Subcutaneous abdominal adipose tissue (tissue), 5 donors: Measurements from ENCODE around the gene LDLRAD2.
"Not testable (repeated sequence)": the region's sequence is repeated elsewhere in the genome, so short reads cannot be mapped to it uniquely, and the experiment has no call there.

Source experiments
- H3K27ac ChIP-seq: one replicate; pipeline ENCODE4 v1.7.0; 2013; ENCODE audit warnings: low read depth, mild to moderate bottlenecking, inconsistent platforms, low read length, moderate library complexity
- H3K27me3 ChIP-seq, 5 donors: one replicate each; pipeline ENCODE4 v1.7.0; 2013; ENCODE audit warnings: low read length in 5 of 5, inconsistent platforms in 1 of 5; ENCODE audit not compliant: control insufficient read depth in 5 of 5, insufficient read depth in 4 of 5
- H3K36me3 ChIP-seq, 5 donors: one replicate each; pipeline ENCODE4 v1.7.0; 2013; ENCODE audit warnings: low read length in 5 of 5; ENCODE audit not compliant: control insufficient read depth in 5 of 5, insufficient read depth in 5 of 5
- H3K4me1 ChIP-seq, 5 donors: one replicate each; pipeline ENCODE4 v1.7.0; 2013; ENCODE audit warnings: low read length in 5 of 5, mild to moderate bottlenecking in 3 of 5, moderate library complexity in 1 of 5; ENCODE audit not compliant: control insufficient read depth in 5 of 5, insufficient read depth in 5 of 5
- H3K4me3 ChIP-seq, 5 donors: one replicate each; pipeline ENCODE4 v1.7.0; 2013; ENCODE audit warnings: low read length in 5 of 5, low read depth in 1 of 5
- H3K9ac ChIP-seq, 5 donors: one replicate each; pipeline ENCODE4 v1.7.0; 2013; ENCODE audit warnings: low read length in 5 of 5, mild to moderate bottlenecking in 4 of 5, moderate library complexity in 3 of 5
- H3K9me3 ChIP-seq, 5 donors: one replicate each; pipeline ENCODE4 v1.7.0; 2013; ENCODE audit warnings: low read length in 5 of 5; ENCODE audit not compliant: control insufficient read depth in 5 of 5
- donor health status: healthy.
- donor health status: healthy.
- donor health status: healthy.
- donor health status: healthy.
- donor health status: healthy.

The LDLRAD2 gene

GRCh38 chr1:21774835-21775549 is 37.1 kb upstream of the LDLRAD2 start:
- no peaks in the 10 kb centered on the region for H3K9me3 ChIP-seq
- no peaks in the 10 kb centered on the region for H3K27me3 ChIP-seq
- H3K4me1 ChIP-seq = peaks cover 0 to 9% (median 4%) of the 10 kb centered on the region in 5 donors
- H3K9ac ChIP-seq = no peak overlapping the region
- H3K27ac ChIP-seq = no peak overlapping the region
- H3K36me3 ChIP-seq = no peaks in the 10 kb centered on the region
- H3K4me3 ChIP-seq = no peak overlapping the region

GRCh38 chr1:21775550-21775914 is 36.5 kb upstream of the LDLRAD2 start:
- H3K36me3 ChIP-seq = no peaks in the 10 kb centered on the region
- no peak overlapping the region for H3K27ac ChIP-seq
- H3K4me1 ChIP-seq = peaks cover 0 to 15% (median 8%) of the 10 kb centered on the region in 5 donors
- H3K4me3 ChIP-seq = no peak overlapping the region
- no peaks in the 10 kb centered on the region for H3K9me3 ChIP-seq
- no peaks in the 10 kb centered on the region for H3K27me3 ChIP-seq
- no peak overlapping the region for H3K9ac ChIP-seq

GRCh38 chr1:21775985-21776562 is 36.0 kb upstream of the LDLRAD2 start:
- no peaks in the 10 kb centered on the region for H3K27me3 ChIP-seq
- H3K9me3 ChIP-seq = no peaks in the 10 kb centered on the region
- H3K27ac ChIP-seq = no peak overlapping the region
- no peaks in the 10 kb centered on the region for H3K36me3 ChIP-seq
- peaks cover 0 to 15% (median 8%) of the 10 kb centered on the region in 5 donors for H3K4me1 ChIP-seq
- H3K4me3 ChIP-seq = no peak overlapping the region
- no peak overlapping the region for H3K9ac ChIP-seq

- H3K27me3 ChIP-seq, H3K9ac ChIP-seq, H3K36me3 ChIP-seq, H3K4me3 ChIP-seq, H3K27ac ChIP-seq, H3K9me3 ChIP-seq: not testable (repeated sequence)
- peaks cover 0 to 23% (median 16%) of the 10 kb centered on the region in 5 donors for H3K4me1 ChIP-seq
Measured at GRCh38 chr1:21776925-21777324, 35.1 kb upstream of the LDLRAD2 start.

GRCh38 chr1:21778405-21778727 is 33.7 kb upstream of the LDLRAD2 start:
- no peaks in the 10 kb centered on the region for H3K27me3 ChIP-seq
- H3K27ac ChIP-seq = no peak overlapping the region
- H3K9me3 ChIP-seq = no peaks in the 10 kb centered on the region
- peaks cover under 1 to 27% (median 21%) of the 10 kb centered on the region in 5 donors for H3K4me1 ChIP-seq
- no peak overlapping the region for H3K4me3 ChIP-seq
- H3K9ac ChIP-seq = no peak overlapping the region
- H3K36me3 ChIP-seq = no peaks in the 10 kb centered on the region

GRCh38 chr1:21779613-21780521 is 32.2 kb upstream of the LDLRAD2 start:
- Histone ChIP-seq H3K9me3 (no peaks in the 10 kb centered on the region), H3K9ac (no peak overlapping the region), H3K4me3 (no peak overlapping the region), H3K27me3 (no peaks in the 10 kb centered on the region), H3K27ac (peak overlapping the region; percentile 37), H3K36me3 (no peaks in the 10 kb centered on the region), H3K4me1 (peaks cover 2 to 27% (median 23%) of the 10 kb centered on the region in 5 donors)

- H3K9me3 ChIP-seq = no peaks in the 10 kb centered on the region
- H3K4me1 ChIP-seq = peaks cover 2 to 27% (median 23%) of the 10 kb centered on the region in 5 donors
- peak overlapping the region; percentile 80 to 99 (median 98) for H3K4me3 ChIP-seq
- H3K27ac ChIP-seq = peak overlapping the region; percentile 100
- H3K36me3 ChIP-seq = no peaks in the 10 kb centered on the region
- peak overlapping the region; percentile 82 to 100 (median 89) for H3K9ac ChIP-seq
- no peaks in the 10 kb centered on the region for H3K27me3 ChIP-seq
Measured at GRCh38 chr1:21781815-21782348, 30.2 kb upstream of the LDLRAD2 start.

GRCh38 chr1:21782349-21782867 is 29.7 kb upstream of the LDLRAD2 start:
- peak overlapping the region; percentile 100 for H3K27ac ChIP-seq
- H3K9me3 ChIP-seq = no peaks in the 10 kb centered on the region
- peak overlapping the region; percentile 80 to 99 (median 98) for H3K4me3 ChIP-seq
- H3K4me1 ChIP-seq = peaks cover 2 to 27% (median 23%) of the 10 kb centered on the region in 5 donors
- H3K36me3 ChIP-seq = no peaks in the 10 kb centered on the region
- no peaks in the 10 kb centered on the region for H3K27me3 ChIP-seq
- peak overlapping the region; percentile 82 to 100 (median 89) for H3K9ac ChIP-seq

- peak within 1 kb of the TSS; percentile 96 to 99 (median 98) for H3K4me3 ChIP-seq
- no peaks in the 10 kb centered on the region for H3K9me3 ChIP-seq
- H3K4me1 ChIP-seq = peaks cover 2 to 27% (median 23%) of the 10 kb centered on the region in 5 donors
- peak within 1 kb of the TSS; percentile 99 to 100 (median 100) for H3K9ac ChIP-seq
- no peaks in the 10 kb centered on the region for H3K36me3 ChIP-seq
- peak within 1 kb of the TSS; percentile 100 for H3K27ac ChIP-seq
- H3K27me3 ChIP-seq = no peaks in the 10 kb centered on the region
Measured at GRCh38 chr1:21782868-21783678, 29.0 kb upstream of the LDLRAD2 start, which contains the start of gene USP48. Gene USP48, minus strand, starts transcription at chr1:21783149. Its CDS starts 192 bp downstream, at chr1:21782957.
